KG1 (cell line): Measurements from ENCODE around the gene EPHB2.

Experiments
- DNase-seq: peaks from one replicate; lab custom pipeline; 2025; lab: John Stamatoyannopoulos, UW

EPHB2 gene

DNA sequence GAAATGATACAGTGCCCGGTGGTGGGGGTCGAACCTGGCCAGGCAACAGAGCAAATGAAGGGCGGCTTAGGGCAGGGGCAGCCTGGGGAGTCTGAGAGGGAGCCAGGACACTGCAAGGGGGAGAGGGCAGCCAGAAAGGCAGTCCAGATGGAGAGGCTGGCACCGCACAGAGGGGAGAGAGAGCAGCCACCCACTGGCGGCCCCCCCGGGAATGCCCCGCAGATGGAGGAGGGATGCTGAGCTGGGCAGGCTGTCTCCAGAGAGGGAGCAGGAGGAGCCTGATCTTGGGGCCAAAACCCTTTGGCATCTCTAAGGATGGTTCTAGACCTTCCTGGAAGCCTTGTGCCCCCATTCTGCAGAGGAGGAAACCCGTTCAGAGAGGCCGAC, 149.8 kb downstream of the EPHB2 start:
- DNase-seq, result no peak

DNA sequence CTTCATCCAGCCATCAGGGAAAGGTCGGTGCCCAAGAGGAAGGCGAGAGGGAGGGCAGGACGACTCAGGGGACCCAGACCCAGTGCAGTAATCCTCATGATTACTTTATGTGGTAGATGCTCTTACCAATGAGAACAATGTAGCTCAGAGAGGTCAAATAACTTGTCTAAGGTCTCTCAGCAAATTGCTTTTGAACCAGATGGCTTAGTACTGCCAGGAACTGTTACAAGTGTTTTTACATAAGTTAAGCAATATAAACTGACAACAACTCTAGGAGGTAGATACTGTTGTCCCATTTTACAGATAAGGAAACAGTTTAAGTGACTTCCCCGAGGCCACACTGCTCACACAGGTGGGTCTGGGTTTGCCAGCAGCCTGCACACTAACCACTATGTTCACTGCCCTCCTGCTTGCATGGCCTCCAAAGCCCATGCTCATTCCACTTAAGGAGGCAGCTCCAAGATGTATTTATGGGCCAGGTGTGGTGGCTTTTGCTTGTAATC, 150.3 kb downstream of the EPHB2 start:
- DNase-seq, result no peak

DNA sequence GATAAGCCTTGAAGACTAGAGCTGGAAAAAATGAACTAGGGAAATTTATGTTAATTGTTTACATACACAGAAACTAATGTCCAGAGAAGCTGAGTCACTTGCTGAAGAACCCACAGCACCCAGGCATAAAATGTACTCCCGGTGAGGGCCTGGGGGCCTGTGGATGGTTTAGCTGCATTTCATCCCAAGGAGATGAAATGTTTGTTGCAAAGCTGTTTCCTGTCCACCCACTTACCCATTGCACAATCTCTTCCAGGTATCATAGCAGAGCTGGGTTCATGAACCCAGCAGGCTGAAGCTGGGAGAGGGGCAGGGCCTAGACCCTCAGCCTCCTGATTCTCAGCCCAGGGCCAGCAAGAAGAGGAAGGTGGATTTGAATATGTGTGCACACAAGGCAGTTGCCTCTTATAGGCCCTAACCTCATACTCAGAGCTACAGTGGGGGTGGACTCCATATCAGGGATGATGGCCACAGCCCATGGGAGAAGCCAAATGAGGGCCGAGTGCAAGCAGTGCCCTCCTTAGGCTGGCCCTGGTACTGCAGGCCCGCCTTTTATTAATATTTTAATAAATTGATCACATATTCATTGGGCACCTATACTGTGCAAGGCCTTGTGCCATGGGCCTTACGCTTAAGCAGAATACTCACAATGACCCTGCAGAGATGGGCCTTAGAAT, 151.3 kb downstream of the EPHB2 start:
- DNase-seq, result no peak

DNA sequence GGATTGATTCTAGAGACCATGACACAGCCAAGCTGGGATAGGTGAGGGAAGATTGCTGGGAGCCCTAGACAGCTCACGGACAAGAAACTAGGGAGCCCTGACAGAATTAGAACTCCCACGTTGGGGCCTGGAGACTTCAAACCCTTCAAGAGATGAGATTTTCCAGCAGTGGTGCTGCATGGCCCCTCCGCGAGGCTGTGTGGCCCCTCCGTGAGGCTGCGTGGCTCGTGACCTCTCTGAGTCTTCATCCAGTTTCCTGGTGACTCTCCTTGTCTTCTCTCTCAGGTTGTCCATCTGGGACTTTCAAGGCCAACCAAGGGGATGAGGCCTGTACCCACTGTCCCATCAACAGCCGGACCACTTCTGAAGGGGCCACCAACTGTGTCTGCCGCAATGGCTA, 152.1 kb downstream of the EPHB2 start:
- no peak for DNase-seq

DNA sequence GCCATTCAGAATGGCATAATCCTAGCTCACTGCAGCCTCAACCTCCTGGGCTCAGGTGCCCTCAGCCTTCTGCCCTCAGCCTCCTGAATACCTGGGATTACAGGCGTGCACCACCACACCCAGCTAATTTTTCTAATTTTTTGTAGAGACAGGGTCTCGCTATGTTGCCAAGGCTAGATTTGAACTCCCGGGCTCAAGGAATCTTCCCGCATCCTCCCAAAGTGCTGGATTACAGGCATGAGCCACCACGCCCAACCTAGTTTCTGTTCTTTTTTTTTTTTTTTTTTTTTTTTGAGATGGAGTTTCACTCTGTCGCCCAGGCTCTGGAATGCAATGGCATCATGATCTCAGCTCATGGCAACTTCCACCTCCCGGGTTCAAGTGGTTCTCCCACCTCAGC, 153.1 kb downstream of the EPHB2 start:
- no peak for DNase-seq

DNA sequence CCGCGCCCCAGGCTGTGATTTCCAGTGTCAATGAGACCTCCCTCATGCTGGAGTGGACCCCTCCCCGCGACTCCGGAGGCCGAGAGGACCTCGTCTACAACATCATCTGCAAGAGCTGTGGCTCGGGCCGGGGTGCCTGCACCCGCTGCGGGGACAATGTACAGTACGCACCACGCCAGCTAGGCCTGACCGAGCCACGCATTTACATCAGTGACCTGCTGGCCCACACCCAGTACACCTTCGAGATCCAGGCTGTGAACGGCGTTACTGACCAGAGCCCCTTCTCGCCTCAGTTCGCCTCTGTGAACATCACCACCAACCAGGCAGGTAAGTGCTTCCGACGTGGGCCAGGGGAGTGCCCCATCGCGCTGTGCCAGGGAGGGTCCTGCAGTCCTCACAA, 154.2 kb downstream of the EPHB2 start:
- no peak for DNase-seq

DNA sequence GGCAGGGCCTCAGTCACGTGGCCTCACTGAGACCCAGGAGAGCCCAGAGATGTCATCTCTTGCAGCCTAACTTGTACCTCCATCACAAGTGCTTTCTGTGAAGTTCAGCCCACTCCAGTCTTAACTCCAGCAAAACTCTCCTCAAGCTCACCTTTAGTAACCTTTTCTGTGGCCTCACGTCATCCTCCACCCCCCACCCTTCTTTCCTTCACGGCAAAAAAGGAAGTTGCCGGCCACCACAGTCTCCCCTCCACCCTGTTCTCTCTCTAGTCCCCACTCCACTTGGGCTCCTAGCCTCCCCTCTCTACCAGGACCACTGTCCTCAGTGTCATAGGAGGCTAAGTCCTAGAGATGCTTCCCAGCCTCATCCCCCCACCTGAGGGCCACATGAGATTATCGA, 155.1 kb downstream of the EPHB2 start:
- no peak for DNase-seq

DNA sequence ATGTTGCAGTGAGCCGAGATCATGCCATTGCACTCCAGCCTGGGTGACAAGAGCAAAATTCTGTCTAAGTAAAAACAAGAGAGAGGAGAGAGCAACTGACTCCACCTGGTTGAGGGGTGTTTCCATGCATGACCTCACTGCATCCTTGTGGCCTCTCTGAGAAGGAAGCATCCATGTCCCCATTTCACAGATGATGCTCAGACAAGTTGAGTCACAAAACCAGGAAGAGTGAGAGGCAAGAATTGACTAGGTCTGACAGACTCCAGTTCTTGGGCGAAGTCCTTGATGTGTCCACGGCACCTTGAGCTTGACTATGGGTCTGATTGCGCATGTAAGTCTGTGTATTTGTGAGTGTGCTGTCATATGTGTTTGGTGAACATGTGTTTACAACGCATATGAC, 156.2 kb downstream of the EPHB2 start:
- DNase-seq, result no peak

DNA sequence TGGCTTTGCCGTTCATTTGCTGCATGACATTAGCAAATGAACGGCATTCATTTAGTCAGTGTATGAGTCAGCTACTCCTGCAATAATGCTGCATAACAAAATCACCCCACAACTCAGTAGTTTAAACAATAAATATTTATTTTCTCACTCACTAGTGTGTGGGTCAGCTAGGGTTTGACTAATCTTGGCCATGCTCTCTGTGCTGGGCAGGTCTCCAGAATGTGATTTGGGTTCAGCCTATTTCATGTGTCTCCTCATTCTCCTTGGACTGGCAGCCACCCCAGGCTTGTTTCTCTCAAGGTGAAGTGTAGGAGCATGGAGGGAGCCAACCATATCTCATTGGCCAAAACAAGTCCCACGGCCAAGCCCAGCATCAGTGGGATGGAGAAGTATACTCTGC, 157.7 kb downstream of the EPHB2 start:
- no peak for DNase-seq

DNA sequence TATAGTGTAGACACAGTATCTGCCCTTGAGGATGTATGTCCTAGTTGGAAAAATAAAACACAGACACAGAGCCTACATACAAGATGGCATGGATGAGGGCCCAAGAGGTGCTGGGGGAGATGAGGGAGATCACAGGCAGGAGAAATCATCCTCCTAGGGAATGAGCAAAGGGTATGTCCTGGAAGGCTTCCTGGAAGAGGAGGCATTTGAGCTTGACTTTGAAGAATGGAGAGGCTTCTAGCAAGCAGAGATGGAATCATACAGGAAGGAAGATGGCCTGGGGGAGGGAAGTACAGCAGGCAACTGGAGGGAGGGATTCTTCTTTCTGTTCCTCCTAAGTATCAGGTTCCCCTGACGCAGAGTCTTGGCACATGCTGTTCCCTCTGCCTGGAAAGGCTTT, 158.7 kb downstream of the EPHB2 start:
- DNase-seq, result no peak

DNA sequence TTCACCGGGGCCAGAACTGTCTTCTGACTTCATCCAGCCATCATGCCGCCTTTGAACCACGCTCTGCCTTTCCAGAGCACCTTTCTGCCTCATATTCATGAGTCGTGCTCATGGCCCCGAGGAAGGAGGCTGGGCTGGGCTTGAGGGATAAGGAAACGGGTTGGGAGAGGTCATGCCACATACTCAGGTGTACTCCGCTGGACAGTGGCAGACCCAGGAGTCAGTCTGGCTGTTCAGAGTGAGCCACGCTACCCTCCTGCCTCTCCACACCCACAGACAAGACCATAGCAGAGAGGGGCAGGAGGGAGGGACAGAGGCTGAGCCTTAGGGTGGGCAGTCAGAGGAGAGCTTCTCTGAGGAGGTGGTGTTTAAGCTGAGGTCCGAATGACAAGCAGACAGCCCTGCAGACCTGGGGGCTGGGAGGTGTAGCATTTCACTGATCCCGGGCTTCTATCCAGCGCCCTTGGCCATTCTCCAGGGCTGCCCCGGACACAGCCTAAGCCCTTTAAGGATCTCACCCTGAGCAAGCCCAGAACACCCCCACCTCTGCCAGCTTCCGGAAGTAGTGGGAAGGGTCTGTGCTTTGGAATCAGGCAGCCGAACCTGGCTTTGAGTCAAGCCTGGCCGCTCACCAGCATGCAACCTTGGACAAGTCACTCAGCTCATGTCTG, 159.7 kb downstream of the EPHB2 start:
- DNase-seq, result no peak

DNA sequence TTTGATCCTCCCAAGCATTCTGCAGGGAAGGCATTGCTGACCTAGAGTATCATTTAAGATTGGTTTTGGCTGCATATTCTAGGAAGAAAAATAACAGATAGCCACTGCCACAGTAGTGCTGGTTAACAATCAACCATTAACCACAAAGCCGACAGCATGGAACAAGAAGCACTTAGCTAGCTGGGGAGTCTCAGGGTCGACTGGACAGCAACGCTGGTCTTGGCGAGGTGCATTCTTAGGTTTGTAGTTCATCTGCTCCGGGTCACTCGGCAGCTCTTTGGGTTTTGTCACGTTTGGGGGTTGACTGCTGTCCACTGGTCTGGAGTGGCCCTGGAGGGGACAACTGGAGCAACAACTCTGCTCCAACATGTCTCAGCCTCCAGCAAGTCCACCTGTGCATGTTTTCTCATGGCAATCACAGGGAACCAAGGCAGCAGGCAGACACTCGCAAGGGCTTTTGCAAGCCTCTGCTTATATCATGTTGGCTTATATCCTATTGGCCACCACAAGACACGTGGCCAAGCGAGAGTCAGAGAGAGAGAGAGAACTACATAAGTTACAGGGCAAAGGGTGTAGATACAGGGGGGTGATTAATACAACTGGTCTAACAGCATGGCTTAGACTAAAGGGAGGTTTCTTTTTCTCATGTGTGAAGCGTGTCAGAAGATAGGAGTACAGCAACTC, 162.5 kb downstream of the EPHB2 start:
- DNase-seq, result no peak

DNA sequence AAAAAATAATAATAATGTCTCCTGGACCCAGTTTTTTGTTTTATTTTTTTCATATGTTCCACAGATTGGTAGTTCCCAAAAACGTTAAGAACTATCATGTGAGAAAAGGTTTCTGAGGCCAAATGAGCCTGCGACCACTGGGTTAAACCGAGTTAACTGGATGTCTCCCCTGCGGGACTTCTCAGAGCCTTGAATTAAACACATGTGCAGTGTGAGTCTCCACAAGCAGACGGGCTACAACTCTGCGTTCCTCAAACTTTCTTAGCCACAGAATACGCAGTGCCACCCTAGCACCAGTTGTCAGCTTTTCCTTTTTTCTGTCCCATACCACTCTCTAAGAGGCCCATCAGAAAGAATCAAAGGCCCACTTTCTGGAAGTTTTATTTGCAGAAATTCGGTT, 164.1 kb downstream of the EPHB2 start:
- no peak for DNase-seq

DNA sequence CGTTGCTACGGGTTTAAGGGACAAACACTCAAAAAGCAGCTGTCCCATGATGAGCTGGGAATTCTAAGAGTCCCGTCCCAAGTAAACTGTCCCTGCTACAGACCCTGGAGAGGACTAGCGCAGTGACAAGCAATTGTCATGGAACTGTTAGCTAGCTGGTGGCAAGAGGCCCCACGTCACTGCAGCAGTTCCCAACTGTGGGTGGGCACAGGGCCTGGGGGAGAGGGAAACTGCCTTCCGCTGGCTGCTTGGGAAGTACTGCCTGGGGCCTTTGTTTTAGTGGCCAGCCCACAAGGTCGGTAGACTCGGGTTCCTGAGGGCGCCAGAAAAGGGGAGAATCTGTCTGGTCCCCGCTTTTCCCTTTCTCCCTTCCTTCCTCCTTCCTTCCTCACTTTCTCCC, 164.6 kb downstream of the EPHB2 start:
- DNase-seq, result no peak

DNA sequence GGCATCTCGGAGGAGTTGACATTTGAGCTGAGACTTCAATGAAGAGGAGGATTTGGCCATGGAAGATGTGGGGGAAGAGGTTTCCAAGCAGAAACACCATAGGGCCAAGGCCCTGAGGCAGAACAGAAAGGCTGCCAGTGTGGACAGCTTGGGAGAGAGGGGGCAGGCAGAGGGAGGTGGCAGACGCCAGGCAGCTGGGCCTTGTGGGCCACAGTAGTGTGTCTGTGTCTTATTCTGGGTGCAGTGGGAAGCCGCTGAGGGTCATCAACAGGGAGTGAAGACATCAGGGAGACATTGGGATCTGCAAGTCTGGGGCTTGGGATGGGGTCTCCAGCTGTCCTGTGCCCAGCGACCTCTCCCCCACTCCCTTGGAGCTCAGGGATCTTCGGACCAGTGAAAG, 165.2 kb downstream of the EPHB2 start:
- DNase-seq, result no peak

DNA sequence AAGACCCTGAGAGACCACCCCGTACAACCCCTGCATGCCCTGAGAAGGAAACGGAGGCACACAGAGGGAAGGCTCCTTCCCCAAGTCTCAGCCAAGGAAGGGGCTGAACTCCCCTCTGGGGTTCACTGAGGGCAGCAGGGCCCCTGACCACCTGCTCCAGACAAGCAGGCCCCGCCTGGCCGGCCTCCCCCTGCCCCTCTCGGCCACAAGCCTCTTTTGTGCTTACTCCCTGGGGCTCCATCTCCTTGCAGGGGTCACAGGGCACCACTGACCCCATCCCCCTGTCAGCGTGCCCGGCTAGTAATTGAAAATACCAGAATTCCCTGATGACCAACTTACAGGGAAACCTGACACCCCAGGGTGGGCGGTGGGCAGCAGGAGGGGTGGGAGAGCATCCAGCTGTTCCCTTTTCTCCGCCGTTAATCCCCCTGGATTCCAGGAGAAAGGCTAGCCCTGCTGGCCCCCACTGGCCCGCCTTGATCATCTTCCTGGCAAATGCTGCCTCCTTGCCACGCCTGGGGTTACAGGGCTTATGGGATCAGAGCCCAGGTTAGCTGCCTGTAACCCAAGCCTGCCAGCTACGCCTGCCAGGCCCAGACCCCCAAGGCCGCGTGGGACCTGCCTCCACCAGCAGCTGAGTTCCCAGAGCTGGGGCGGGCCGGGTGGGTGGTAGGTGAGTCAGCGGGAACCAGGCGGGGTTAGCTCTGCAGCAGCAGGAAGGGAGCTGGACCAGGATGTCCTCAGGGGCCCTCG, 165.9 kb downstream of the EPHB2 start:
- DNase-seq, result no peak

DNA sequence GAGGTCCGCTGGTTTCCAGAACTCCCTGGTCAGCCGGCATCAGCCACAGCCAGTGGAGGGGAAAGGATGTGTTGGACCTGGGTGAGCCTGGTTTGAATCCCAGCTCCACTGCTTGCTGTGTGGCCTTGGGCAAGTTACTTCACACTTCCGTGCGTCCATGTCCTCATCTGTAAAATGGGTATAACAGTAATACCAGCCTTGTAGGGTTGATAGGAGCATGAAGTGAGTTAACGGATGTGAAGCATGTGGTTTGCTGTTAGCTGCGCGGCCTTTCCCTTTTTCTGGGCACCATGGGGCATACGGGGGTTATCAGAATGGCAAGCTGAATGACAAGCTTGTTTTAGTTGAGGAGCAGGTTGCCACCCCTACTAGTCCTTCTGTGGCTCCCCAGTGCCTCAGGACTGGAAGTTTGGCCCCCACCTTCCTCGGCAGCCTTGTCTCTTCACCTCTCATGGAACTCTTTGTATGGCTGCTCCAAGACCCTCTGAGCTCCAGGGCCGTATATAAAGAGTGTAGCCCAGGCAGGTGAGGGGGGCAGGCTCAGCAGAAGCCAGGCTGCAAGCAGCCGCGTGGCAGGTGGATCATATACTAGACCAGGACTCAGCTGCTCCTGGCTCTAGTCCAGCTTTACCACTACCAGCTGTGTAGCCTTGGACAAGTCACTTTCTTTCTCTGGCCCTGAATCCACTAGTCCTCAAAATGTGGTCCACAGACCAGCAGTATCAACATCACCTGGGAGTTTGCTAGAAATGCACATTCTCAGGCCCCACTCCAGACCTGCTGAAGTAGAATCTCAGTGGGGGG, 166.7 kb downstream of the EPHB2 start:
- DNase-seq, result no peak

DNA sequence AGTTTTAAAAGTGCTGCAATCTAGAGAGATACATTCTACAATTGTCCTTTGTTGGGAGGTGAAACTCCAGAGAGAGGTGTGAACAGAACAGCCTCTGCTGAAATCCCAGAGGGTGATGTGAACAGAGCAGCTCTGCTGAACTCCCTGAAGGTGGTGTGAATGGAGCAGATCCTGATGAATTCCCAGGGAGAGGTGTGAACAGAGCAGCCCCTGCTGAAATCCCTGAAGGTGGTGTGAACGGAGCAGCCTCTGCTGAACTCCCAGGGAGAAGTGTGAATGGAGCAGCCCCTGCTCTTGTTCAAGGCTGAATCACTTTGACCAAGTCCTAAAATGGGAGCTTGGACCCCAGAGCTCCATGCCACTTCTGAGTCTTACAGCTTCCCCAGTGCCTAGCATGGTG, 167.3 kb downstream of the EPHB2 start:
- DNase-seq, result no peak

DNA sequence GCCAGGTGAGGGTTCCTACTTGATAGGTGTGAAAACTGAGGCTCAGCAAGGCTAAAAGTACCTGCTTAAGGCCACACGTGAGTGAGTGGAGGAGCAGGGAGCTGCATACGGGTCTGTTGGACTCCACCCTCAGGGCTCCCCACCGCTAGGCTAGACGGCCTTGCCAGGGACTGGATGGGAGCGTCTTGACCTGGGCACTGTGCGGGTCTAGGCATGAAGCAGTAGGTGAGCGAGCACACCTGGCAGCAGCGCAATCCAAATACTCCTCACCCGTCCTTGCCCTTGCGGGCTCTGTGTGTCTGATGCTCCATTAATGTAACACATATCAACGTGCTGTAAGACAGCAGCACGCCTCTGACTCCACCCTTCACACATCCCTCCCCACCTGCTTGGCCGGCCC, 168.0 kb downstream of the EPHB2 start:
- no peak for DNase-seq

DNA sequence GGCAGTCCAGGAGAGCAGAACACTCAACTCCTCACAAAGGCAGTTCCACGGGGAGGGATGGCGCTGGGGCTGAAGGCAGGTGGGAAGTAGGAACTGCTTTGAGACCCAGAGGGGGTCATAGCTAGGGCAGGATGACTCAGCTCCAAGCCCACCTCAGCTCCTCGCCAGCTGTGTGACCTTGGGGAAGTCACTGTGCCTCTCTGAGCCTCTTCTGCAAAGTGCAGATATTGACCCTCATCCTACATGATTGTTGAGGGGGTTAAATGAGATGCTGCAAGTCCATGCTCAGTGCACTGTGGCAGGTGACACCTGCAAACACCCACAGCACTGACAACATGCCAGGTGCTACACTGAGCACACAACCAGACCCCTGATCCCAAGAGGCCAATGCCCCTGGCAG, 168.8 kb downstream of the EPHB2 start:
- DNase-seq, result no peak

DNA sequence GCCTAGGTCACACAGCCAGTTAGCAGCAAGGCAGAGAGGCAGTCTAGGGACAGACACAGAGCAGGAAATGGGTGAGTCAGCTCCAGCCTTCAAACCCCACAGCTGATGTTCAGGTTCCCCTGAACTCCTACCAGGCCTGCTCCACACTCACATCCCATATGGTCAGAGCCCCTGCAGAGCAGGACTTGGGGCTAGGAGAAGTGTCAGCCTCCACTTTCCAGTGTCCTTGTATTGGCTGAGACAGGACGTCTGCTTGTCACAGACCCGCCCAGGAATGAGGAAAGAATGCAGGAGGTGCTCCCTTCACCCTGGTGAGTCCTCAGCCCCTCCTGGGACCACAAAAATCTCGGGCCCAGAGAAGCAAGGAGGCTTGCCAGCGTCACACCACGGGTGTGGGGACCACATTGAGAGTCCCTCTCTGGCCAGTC, 169.5 kb downstream of the EPHB2 start:
- DNase-seq, result no peak

DNA sequence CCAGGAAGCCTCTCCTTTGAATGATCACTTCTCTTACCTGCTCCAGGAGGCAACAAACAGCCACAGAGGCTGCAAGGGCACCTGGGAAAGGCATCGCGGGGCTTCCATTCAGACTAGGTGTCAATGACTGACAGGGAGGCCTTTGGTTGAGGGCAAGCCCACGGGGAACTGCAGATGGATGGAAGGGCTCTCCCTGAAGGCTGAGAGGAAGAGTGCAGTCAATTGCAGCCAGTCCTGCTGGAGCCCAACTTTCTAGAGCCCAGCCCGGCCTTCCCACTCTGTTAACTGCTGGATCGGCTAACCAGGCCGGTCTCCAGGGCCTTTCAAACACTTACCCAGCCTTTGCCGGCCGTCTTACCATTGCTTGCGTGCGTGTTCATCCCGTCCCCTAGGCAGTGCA, 172.8 kb downstream of the EPHB2 start:
- no peak for DNase-seq
